GM21360 (cell line): Measurements from ENCODE around the gene MRPL54.
"Not testable (repeated sequence)": the region's sequence is repeated elsewhere in the genome, so short reads cannot be mapped to it uniquely, and the experiment has no call there.

Experiments used
- ATAC-seq: cut with Tn5 transposase; IDR thresholded peaks from one replicate; pipeline ENCODE4 v1.9.1; 2021; ENCODE audit warnings: mild to moderate bottlenecking, moderate library complexity; ENCODE audit not compliant: unreplicated experiment

The MRPL54 gene

DNA sequence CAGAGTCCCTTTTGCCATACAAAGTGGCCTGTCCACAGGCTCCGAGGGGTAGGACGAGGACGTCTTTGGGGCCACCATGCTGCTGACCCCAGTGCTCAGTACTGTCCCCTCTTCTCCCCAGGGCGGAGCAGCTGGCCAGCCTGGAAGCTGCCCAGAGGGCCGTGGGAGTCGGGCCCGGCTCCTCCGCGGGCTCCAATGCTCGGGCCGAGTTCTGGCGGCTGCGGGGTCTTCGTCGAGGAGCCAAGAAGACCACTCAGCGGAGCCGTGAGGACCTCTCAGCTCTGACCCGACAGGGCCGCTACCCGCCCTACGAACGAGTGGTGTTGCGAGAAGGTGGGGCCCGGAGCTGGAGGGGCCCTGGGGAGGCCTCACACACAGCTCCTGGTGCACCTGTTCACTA lies 22.1 kb upstream of the MRPL54 start:
- no peak for ATAC-seq

DNA sequence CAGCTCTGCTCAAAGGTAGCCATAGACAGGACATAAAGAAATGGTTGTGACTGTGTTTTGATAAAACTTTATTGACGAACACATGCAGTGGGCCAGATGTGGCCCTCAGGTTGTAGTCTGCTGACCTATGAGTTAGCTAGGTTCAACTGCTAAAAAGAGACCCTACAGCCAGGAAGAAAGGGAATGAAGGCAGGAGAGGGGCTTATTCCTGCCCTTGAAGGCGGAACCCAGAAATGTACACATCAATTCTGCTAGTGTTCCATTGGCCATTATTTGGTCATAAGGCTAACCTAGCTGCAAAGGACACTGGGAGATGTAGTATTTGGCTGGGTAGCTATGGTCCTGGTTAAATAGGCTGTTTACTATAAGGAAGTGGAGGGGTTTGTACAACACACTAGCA lies 19.0 kb upstream of the MRPL54 start:
- ATAC-seq: no peak

- no peak for ATAC-seq
Observed at GRCh38 chr19:3745363-3746045, 17.0 kb upstream of the MRPL54 start.

DNA sequence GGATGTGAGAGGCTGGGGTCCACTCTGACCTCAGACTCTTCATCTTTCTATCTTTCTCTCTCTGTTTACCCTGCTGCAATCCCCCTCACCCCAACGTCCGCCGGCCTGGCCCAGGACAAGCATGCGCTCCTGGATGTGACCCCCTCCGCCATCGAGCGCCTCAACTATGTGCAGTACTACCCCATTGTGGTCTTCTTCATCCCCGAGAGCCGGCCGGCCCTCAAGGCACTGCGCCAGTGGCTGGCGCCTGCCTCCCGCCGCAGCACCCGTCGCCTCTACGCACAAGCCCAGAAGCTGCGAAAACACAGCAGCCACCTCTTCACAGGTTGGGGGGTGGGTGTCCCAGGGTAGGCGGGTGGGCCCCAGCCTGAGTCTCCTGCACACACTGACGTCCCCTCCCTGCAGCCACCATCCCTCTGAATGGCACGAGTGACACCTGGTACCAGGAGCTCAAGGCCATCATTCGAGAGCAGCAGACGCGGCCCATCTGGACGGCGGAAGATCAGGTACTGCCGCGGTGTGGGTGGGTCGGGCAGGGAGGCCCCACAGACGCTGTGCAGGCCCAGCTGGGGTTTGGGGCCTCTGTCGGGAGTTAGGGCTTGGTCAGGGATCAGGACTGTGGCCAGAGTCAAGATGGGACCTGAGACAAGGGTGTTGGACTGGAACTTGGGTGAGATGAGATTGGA lies 16.0 kb upstream of the MRPL54 start:
- no peak for ATAC-seq

DNA sequence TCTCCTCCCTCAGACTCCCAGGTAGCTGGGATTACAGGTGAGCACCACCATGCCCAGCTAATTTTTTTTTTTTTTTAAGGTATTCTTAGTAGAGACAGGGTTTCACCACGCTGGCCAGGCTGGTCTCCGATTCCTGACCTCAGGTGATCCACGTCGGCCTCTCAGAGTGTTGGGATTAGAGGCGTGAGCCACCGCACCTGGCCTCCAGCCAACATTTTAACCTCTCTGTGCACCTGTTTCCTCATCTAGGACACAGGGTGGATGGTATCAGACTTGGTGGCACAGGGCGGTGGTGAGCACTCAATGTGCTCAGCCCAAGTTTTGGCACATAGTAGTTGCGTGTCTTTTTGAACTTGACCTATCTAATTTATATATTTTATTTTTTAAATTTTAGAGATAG lies 13.5 kb upstream of the MRPL54 start:
- no peak for ATAC-seq

- ATAC-seq: no peak
Observed at GRCh38 chr19:3750211-3750610, 12.3 kb upstream of the MRPL54 start.

- ATAC-seq: no peak
Observed at GRCh38 chr19:3751236-3751635, 11.2 kb upstream of the MRPL54 start.

DNA sequence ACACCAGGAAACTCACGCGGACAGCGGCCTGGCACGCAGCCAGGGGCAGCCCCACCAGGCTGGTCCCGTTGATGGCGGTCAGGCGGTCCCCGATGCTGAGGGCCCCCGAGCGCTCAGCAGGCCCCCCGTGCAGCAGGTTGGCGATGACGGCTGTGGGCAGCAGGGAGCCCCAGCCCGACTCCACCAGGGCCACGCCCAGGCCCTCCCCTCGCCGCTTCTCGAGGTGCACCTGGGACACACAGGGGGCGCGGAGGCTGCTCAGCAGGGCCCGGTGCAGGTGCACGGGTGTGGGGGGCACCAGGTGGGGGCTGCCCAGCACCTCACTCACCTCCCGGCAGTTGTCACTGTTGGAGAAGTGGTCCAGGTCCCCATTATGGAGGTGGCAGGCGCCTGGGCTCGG lies 10.0 kb upstream of the MRPL54 start:
- no peak for ATAC-seq

GRCh38 chr19:3753631-3754410 lies 8.7 kb upstream of the MRPL54 start:
- ATAC-seq: no peak

DNA sequence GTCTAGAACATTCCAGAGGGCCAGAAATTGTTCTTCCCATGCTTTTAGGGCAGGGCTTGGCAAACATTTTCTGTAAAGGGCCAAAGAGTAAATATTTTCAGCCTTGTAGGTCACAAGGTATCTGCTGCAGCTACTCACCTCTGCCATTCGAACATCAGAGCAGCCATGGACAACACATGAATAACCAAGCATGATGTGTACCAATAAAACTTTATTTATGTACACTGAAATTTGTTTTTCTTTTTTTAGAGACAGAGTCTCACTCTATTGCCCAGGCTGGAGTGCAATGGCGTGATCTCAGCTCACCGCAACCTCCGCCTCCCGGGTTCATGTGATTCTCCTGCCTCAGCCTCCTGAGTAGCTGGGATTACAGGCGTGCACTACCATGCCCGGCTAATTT lies 4.8 kb upstream of the MRPL54 start:
- not testable (repeated sequence) for ATAC-seq

- not testable (repeated sequence) for ATAC-seq
Observed at GRCh38 chr19:3758297-3758696, 4.2 kb upstream of the MRPL54 start.

DNA sequence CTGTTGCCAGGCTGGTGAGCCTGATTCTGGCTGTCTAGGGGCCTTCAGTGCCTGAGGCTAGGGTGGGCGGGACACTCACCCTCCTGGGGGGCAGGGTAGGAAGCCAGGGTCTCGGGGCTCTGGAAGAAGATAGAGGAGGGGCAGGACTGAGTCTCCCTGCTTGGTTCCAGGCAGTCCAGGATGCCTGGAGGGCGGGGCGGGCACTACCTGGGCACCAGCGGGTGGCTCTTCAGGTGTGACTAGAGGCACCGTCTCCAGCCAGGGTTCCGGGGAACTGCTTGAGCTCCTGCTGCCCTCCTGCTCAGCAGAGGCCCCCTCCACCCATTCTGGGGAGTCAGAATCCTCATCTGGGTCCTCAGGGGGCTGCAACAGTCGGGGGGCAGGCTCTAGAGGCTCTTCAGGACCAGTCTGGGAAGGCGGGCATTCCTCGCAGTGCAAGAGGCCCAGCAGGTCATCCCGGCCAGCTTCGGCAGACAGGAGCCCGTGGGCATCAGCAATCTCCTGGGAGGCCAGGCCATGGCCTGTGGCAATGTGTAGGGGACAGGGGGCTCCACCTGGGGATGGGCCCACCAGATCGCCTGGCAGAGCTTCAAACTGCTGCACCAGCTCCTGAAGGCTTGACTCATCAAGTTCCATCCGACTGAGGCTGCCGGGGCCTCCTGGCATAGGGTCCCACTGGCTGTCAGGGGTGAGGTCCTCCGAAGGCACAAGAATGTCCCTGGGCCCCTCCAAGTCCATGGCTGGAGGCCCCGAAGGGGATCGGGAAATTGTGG lies 2.8 kb upstream of the MRPL54 start:
- no peak for ATAC-seq

GRCh38 chr19:3760871-3761361 lies 1.6 kb upstream of the MRPL54 start:
- ATAC-seq: no peak

GRCh38 chr19:3761382-3762129 lies 926 bp upstream of the MRPL54 start, which contains the start of gene APBA3:
Gene APBA3 (minus strand): TSS chr19:3761692. CDS start chr19:3760264, 1,428 bp downstream.
- ATAC-seq: peak; percentile 61

DNA sequence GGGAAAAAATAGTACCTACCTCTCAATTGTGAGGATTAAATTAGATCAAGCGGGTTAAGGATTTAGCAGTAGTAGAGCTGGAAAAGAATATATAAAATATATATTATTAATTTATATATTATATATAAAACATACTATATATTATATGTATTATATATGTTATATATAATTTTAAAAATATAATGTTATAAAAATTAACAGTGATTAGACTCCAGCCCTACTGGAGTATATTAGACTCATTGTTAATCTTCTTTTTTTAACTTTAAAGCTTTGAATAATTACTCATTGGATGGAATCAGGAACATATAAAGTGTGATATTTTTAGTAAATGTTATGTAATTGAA lies 380 bp upstream of the MRPL54 start:
- no peak for ATAC-seq

- no peak for ATAC-seq
Observed at GRCh38 chr19:3765121-3765520, 2.6 kb downstream of the MRPL54 start.

- ATAC-seq: not testable (repeated sequence)
Observed at GRCh38 chr19:3765757-3766156, 3.3 kb downstream of the MRPL54 start.

- ATAC-seq: no peak
Observed at GRCh38 chr19:3766520-3766919, 4.0 kb downstream of the MRPL54 start.

DNA sequence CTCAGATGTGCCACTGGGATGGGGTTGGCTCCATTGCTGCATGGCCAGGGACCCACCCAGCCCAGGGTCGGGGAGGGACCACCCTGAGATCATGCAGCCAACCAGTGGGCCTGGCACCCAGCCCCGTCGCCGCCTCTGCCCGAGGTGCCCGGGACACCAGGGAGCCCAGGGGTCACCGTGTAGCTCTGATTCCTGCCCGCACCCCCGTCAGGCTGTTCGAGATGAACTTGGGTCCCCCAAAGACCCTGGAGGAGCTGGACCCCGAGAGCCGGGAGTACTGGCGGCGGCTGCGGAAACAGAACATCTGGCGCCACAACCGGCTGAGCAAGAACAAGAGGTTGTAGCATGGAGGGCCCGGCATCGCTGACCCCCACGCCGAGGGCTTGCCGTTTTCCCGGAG lies 4.6 kb downstream of the MRPL54 start:
- no peak for ATAC-seq

GRCh38 chr19:3768015-3768747 lies 5.7 kb downstream of the MRPL54 start:
- ATAC-seq: no peak
